HEK293T (cell line): Measurements from ENCODE around the gene HSPB9.

Experiments used
- CTCF ChIA-PET: fragments of 350-600 bp; formaldehyde crosslinking; extraction: SDS; loops from one replicate; lab custom pipeline; 2021; ENCODE audit warnings: antibody characterized with exemption, inconsistent platforms; lab: Yijun Ruan, JAX
- POLR2A ChIA-PET: fragments of 350-600 bp; formaldehyde crosslinking; extraction: SDS; loops from one replicate; lab custom pipeline; 2020; ENCODE audit warnings: antibody characterized with exemption, inconsistent platforms; lab: Yijun Ruan, JAX
- DNase-seq: peaks from one replicate; pipeline ENCODE4 v3.0.0; 2012; ENCODE audit warnings: mixed read lengths; ENCODE audit errors: extremely low spot score
- ARNT ChIP-seq: fragments of 450-650 bp; IDR thresholded peaks from 2 replicates; pipeline ENCODE4 v1.6.1; 2017; ENCODE audit warnings: mild to moderate bottlenecking
- BHLHE40 ChIP-seq: fragments of 450-650 bp; IDR thresholded peaks from 2 replicates; pipeline ENCODE4 v1.6.1; 2016; ENCODE audit warnings: mild to moderate bottlenecking, moderate library complexity, borderline replicate concordance
- CTBP1 ChIP-seq: fragments of 450-650 bp; IDR thresholded peaks from 2 replicates; pipeline ENCODE4 v1.6.1; 2016; ENCODE audit warnings: borderline replicate concordance
- ELF4 ChIP-seq: fragments of 450-650 bp; IDR thresholded peaks from 2 replicates; pipeline ENCODE4 v1.6.1; 2017; ENCODE audit warnings: antibody characterized with exemption
- FOXA1 ChIP-seq: fragments of 450-650 bp; IDR thresholded peaks from 2 replicates; pipeline ENCODE4 v1.6.1; 2016; ENCODE audit warnings: mild to moderate bottlenecking
- FOXK2 ChIP-seq: fragments of 450-650 bp; IDR thresholded peaks from 2 replicates; pipeline ENCODE4 v1.6.1; 2016; ENCODE audit warnings: mild to moderate bottlenecking
- FOXM1 ChIP-seq: fragments of 450-650 bp; IDR thresholded peaks from 2 replicates; pipeline ENCODE4 v1.6.1; 2017; ENCODE audit warnings: mild to moderate bottlenecking, borderline replicate concordance
- HDGF ChIP-seq: fragments of 450-650 bp; IDR thresholded peaks from 2 replicates; pipeline ENCODE4 v1.6.1; 2017; ENCODE audit warnings: antibody characterized with exemption, borderline replicate concordance
- L3MBTL2 ChIP-seq: fragments of 450-650 bp; conservative IDR thresholded peaks from 2 replicates; pipeline ENCODE4 v1.6.1; 2016; ENCODE audit warnings: mild to moderate bottlenecking
- LEF1 ChIP-seq: fragments of 450-650 bp; IDR thresholded peaks from 2 replicates; pipeline ENCODE4 v1.6.1; 2017; ENCODE audit warnings: mild to moderate bottlenecking, borderline replicate concordance
- NFRKB ChIP-seq: fragments of 450-650 bp; IDR thresholded peaks from 2 replicates; pipeline ENCODE4 v1.6.1; 2016; ENCODE audit warnings: mild to moderate bottlenecking, moderate library complexity
- PKNOX1 ChIP-seq: fragments of 450-650 bp; IDR thresholded peaks from 2 replicates; pipeline ENCODE4 v1.6.1; 2016
- SP1 ChIP-seq: fragments of 450-650 bp; IDR thresholded peaks from 2 replicates; pipeline ENCODE4 v1.6.1; 2017
- SUZ12 ChIP-seq: fragments of 450-650 bp; IDR thresholded peaks from 2 replicates; pipeline ENCODE4 v1.6.1; 2016; ENCODE audit warnings: mild to moderate bottlenecking
- TARDBP ChIP-seq: fragments of 450-650 bp; IDR thresholded peaks from 2 replicates; pipeline ENCODE4 v1.6.1; 2016
- ZNF384 ChIP-seq: fragments of 450-650 bp; IDR thresholded peaks from 2 replicates; pipeline ENCODE4 v1.6.1; 2016

Gene HSPB9

GRCh38 chr17:42166196-42166763, 43.7 kb downstream of the HSPB9 start:
- CTCF ChIA-PET: interaction anchor here (0.6 kb wide), 1 partner anchor 98 kb away, joined by 3 read pairs; no protein-coding TSS in a partner anchor
- no peak for TF ChIP-seq BHLHE40
- TF ChIP-seq SP1: no peak
- TF ChIP-seq NFRKB: no peak
- POLR2A ChIA-PET: interaction anchor here (0.5 kb wide), 1 partner anchor 18 kb away, joined by 3 read pairs; no protein-coding TSS in a partner anchor
- no peak for DNase-seq

- no peak for TF ChIP-seq ARNT
- TF ChIP-seq TARDBP: no peak
- TF ChIP-seq BHLHE40: no peak
- ChIA-PET CTCF (interaction anchor here (0.6 to 0.9 kb wide), 2 partner anchors 10 to 16 kb away, joined by 3 read pairs; no protein-coding TSS in a partner anchor), POLR2A (no interaction called here)
- no peak for DNase-seq
Observed at GRCh38 chr17:42167807-42168206, 45.2 kb downstream of the HSPB9 start.

- CTCF ChIA-PET: no interaction called here
- TF ChIP-seq L3MBTL2: no peak
- no peak for TF ChIP-seq HDGF
- no peak for TF ChIP-seq NFRKB
- TF ChIP-seq ZNF384: no peak
- TF ChIP-seq ARNT: no peak
- TF ChIP-seq FOXM1: no peak
- no peak for TF ChIP-seq LEF1
- no peak for TF ChIP-seq FOXA1
- no peak for TF ChIP-seq FOXK2
- no peak for TF ChIP-seq PKNOX1
- no peak for TF ChIP-seq SP1
- TF ChIP-seq ELF4: no peak
- no peak for TF ChIP-seq BHLHE40
- no peak for TF ChIP-seq CTBP1
- TF ChIP-seq TARDBP: no peak
- no peak for TF ChIP-seq SUZ12
Observed at GRCh38 chr17:42169351-42169750, 46.7 kb downstream of the HSPB9 start.

GRCh38 chr17:42171831-42172230, 49.2 kb downstream of the HSPB9 start:
- TF ChIP-seq NFRKB (no peak), BHLHE40 (no peak), FOXM1 (no peak), PKNOX1 (no peak), CTBP1 (no peak), FOXK2 (no peak), L3MBTL2 (no peak), SP1 (no peak), FOXA1 (no peak), TARDBP (no peak), LEF1 (no peak), ARNT (no peak)
- ChIA-PET POLR2A (no interaction called here), CTCF (no interaction called here)
- no peak for DNase-seq

More at GRCh38 chr17:42169351-42169750, 46.7 kb downstream of the HSPB9 start:
- no peak for DNase-seq
- POLR2A ChIA-PET: no interaction called here
